ENCODE results near the gene LRRC4C. TPM values are rescaled to one million over a fixed set of nuclear protein-coding genes. Genes with fewer than 3 reads are reported as not detected.

LRRC4C gene
- polyA plus RNA-seq, 4 donors, result 1.4 to 1.6 TPM; not detected in 2

DNA sequence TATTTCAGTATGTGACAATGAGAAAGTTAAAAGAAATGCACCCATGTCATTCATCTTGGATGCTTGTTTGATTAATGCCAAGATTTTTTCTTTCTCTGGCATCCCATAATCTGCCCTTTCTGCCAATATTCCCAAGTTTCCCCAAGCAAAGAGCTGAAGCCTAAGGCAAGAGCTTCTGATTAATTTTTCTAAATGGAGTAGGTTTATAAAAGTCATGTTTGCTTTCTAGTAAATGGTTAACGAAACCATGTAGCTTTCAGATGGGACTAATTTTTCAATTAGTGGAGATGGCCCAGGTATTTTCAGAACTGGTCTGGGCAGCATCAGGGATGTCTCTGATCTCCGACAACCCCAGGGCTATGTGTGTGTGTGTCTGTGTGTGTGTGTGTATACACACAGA is 55.3 kb downstream of the LRRC4C start:
- FAIRE-seq, result no peak
- Histone ChIP-seq H3K36me3 (ENCODE audit: control insufficient read depth in 3 of 3, insufficient read depth in 2 of 3, low read depth in 1 of 3, low read length in 3 of 3) (no peaks in the 10 kb centered on the region), H3K27ac (ENCODE audit: low read depth in 1 of 3, low read length in 2 of 3) (no peak overlapping the region), H3K4me3 (ENCODE audit: low read depth in 1 of 3, low read length in 3 of 3) (no peak overlapping the region), H3K4me1 (ENCODE audit: control insufficient read depth in 3 of 3, insufficient read depth in 2 of 3, low read depth in 1 of 3, low read length in 2 of 3) (no peaks in the 10 kb centered on the region), H3K9me3 (ENCODE audit: control insufficient read depth in 2 of 2, insufficient read depth in 1 of 2, low read depth in 1 of 2, low read length in 1 of 2) (no peaks in the 10 kb centered on the region), H3K27me3 (ENCODE audit: control insufficient read depth in 3 of 3, insufficient read depth in 3 of 3, low read length in 3 of 3) (peaks cover 0 to 2% (median 0%) of the 10 kb centered on the region in 3 donors)
- peak; percentile 9 to 10 for DNase-seq
- 7 to 54% (median 37%) methylated on average over 2 of the region's 2 CpGs for WGBS, 3 donors

- FAIRE-seq, result no peak
- Histone ChIP-seq H3K4me1 (ENCODE audit: control insufficient read depth in 3 of 3, insufficient read depth in 2 of 3, low read depth in 1 of 3, low read length in 2 of 3) (no peaks in the 10 kb centered on the region), H3K36me3 (ENCODE audit: control insufficient read depth in 3 of 3, insufficient read depth in 2 of 3, low read depth in 1 of 3, low read length in 3 of 3) (no peaks in the 10 kb centered on the region), H3K9me3 (ENCODE audit: control insufficient read depth in 2 of 2, insufficient read depth in 1 of 2, low read depth in 1 of 2, low read length in 1 of 2) (no peaks in the 10 kb centered on the region), H3K27me3 (ENCODE audit: control insufficient read depth in 3 of 3, insufficient read depth in 3 of 3, low read length in 3 of 3) (peaks cover 0 to 2% (median 0%) of the 10 kb centered on the region in 3 donors), H3K4me3 (ENCODE audit: low read depth in 1 of 3, low read length in 3 of 3) (no peak overlapping the region), H3K27ac (ENCODE audit: low read depth in 1 of 3, low read length in 2 of 3) (no peak overlapping the region)
- WGBS, 3 donors, result 47 to 67% (median 54%) methylated on average over 2 of the region's 2 CpGs
- DNase-seq, result no peak
Observed at GRCh38 chr11:41403458-41403857, 56.0 kb downstream of the LRRC4C start.

DNA sequence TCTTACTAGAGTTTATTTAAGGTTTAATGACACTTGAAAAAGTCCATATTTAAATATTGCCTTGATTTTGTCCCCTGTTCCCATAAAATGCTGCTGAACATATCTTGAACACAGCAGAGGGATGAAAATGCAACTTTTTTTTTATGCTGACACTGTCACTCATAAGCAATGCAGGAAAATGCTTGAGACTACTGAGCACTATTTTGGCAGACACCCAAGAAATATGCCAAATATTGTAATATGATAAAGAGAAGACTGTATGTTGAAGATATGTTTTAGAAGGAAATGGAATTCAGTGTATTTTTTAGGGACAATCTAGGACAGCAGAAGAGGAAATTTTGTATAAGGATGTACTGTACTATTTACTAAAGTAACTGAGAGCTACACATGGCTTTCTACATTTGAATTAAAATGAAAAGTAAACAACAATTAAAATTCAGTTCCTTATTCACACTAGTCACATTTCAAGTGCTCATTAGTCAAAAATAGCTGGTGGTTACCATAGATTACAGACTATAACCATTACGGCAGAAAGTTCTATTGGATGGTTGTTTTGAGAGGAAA is 58.6 kb downstream of the LRRC4C start:
- no peaks in the 10 kb centered on the region for H3K4me1 ChIP-seq (ENCODE audit: control insufficient read depth in 3 of 3, insufficient read depth in 2 of 3, low read depth in 1 of 3, low read length in 2 of 3)
- H3K9me3 ChIP-seq (ENCODE audit: control insufficient read depth in 2 of 2, insufficient read depth in 1 of 2, low read depth in 1 of 2, low read length in 1 of 2), result no peaks in the 10 kb centered on the region
- 79 to 93% (median 80%) methylated on average over 1 of the region's 1 CpG for WGBS, 3 donors
- no peak overlapping the region for H3K27ac ChIP-seq (ENCODE audit: low read depth in 1 of 3, low read length in 2 of 3)
- FAIRE-seq (no peak), DNase-seq (no peak)
- peaks cover 0 to 2% (median 0%) of the 10 kb centered on the region in 3 donors for H3K27me3 ChIP-seq (ENCODE audit: control insufficient read depth in 3 of 3, insufficient read depth in 3 of 3, low read length in 3 of 3)
- no peak overlapping the region for H3K4me3 ChIP-seq (ENCODE audit: low read depth in 1 of 3, low read length in 3 of 3)
- no peaks in the 10 kb centered on the region for H3K36me3 ChIP-seq (ENCODE audit: control insufficient read depth in 3 of 3, insufficient read depth in 2 of 3, low read depth in 1 of 3, low read length in 3 of 3)

DNA sequence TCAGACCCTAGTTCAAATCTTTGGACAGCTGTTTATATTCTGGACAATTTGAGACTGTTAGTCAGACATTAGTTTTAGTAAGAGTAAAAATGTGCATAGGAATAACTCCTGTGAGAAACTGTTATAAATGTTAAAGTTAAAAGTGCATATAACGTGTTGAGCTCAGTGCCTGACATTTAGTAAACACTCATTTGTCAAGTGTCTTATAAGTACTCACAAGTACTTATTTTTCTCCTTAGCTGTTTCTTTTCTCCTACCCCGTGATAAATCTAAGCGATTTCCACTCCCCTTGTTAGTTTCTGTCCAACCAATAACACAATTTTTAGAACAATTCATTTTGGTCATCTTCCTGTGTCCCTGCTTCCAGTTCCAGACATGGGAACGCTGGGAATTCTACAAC is 59.3 kb downstream of the LRRC4C start:
- peaks cover 0 to 2% (median 0%) of the 10 kb centered on the region in 3 donors for H3K27me3 ChIP-seq (ENCODE audit: control insufficient read depth in 3 of 3, insufficient read depth in 3 of 3, low read length in 3 of 3)
- no peak for FAIRE-seq
- no peak overlapping the region for H3K4me3 ChIP-seq (ENCODE audit: low read depth in 1 of 3, low read length in 3 of 3)
- H3K36me3 ChIP-seq (ENCODE audit: control insufficient read depth in 3 of 3, insufficient read depth in 2 of 3, low read depth in 1 of 3, low read length in 3 of 3), result no peaks in the 10 kb centered on the region
- WGBS, 3 donors, result 36 to 54% (median 42%) methylated on average over 4 of the region's 4 CpGs
- DNase-seq, result no peak
- no peaks in the 10 kb centered on the region for H3K4me1 ChIP-seq (ENCODE audit: control insufficient read depth in 3 of 3, insufficient read depth in 2 of 3, low read depth in 1 of 3, low read length in 2 of 3)
- no peaks in the 10 kb centered on the region for H3K9me3 ChIP-seq (ENCODE audit: control insufficient read depth in 2 of 2, insufficient read depth in 1 of 2, low read depth in 1 of 2, low read length in 1 of 2)
- no peak overlapping the region for H3K27ac ChIP-seq (ENCODE audit: low read depth in 1 of 3, low read length in 2 of 3)

- Histone ChIP-seq H3K27me3 (ENCODE audit: control insufficient read depth in 3 of 3, insufficient read depth in 3 of 3, low read length in 3 of 3) (peaks cover 0 to 1% (median 0%) of the 10 kb centered on the region in 3 donors), H3K36me3 (ENCODE audit: control insufficient read depth in 3 of 3, insufficient read depth in 2 of 3, low read depth in 1 of 3, low read length in 3 of 3) (no peaks in the 10 kb centered on the region), H3K4me1 (ENCODE audit: control insufficient read depth in 3 of 3, insufficient read depth in 2 of 3, low read depth in 1 of 3, low read length in 2 of 3) (no peaks in the 10 kb centered on the region), H3K9me3 (ENCODE audit: control insufficient read depth in 2 of 2, insufficient read depth in 1 of 2, low read depth in 1 of 2, low read length in 1 of 2) (no peaks in the 10 kb centered on the region), H3K4me3 (ENCODE audit: low read depth in 1 of 3, low read length in 3 of 3) (no peak overlapping the region), H3K27ac (ENCODE audit: low read depth in 1 of 3, low read length in 2 of 3) (no peak overlapping the region)
- 64 to 89% (median 82%) methylated on average over 2 of the region's 2 CpGs for WGBS, 3 donors
- FAIRE-seq (no peak), DNase-seq (no peak)
Observed at GRCh38 chr11:41399323-41399722, 60.1 kb downstream of the LRRC4C start.

DNA sequence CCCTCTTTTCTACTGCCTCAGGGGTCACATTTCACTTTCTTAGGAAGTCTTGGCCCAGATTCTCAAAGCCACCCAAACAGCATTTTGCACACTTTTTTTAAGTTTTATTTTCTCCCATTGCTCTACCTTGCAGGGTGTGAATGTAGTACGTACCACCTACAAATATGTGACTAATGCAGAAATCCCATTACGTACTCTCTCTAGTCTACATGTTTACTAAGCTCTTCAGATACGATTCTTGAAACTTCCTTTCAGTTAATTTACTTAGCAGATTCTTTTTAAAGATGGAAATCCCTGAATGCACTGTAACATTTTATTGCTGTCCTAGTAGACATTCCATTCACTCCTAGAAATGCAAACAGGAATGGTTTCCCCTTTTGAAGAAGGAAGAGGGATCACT is 61.3 kb downstream of the LRRC4C start:
- Histone ChIP-seq H3K36me3 (ENCODE audit: control insufficient read depth in 3 of 3, insufficient read depth in 2 of 3, low read depth in 1 of 3, low read length in 3 of 3) (no peaks in the 10 kb centered on the region), H3K27ac (ENCODE audit: low read depth in 1 of 3, low read length in 2 of 3) (no peak overlapping the region), H3K27me3 (ENCODE audit: control insufficient read depth in 3 of 3, insufficient read depth in 3 of 3, low read length in 3 of 3) (no peaks in the 10 kb centered on the region), H3K4me3 (ENCODE audit: low read depth in 1 of 3, low read length in 3 of 3) (no peak overlapping the region), H3K9me3 (ENCODE audit: control insufficient read depth in 2 of 2, insufficient read depth in 1 of 2, low read depth in 1 of 2, low read length in 1 of 2) (no peaks in the 10 kb centered on the region), H3K4me1 (ENCODE audit: control insufficient read depth in 3 of 3, insufficient read depth in 2 of 3, low read depth in 1 of 3, low read length in 2 of 3) (no peaks in the 10 kb centered on the region)
- WGBS, 3 donors, result 87 to 90% (median 87%) methylated on average over 3 of the region's 3 CpGs
- DNase-seq (no peak), FAIRE-seq (no peak)

DNA sequence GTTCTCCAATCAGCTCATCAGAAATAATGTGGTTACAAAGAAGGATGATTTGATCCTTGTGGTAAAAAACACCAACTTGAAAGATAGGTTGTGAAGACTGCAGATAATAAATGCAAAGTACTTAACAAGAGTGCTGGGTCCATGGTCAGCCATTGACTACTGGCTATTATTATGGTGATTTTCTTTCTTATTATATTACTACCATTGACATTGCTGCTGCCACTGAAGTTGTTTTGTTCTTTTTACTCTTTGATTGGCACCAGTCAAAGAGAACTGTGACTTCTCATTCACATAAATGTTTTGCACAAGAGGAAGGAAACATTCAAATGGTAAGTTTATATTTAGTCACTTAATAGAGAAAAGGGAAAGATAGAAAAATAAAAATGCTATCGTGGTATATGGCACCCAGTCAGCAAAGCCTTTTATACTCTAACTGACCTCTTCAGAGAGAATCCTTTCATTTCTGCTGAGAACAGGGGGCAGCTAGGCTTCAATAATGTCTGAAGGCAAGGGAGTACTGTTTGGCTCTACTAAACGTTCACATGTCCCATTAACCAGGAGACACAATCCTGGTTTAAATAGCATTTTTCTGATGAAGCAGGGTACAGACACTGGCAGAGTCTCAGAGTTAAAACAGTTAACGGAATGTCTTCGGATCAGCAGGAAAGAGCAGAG is 64.8 kb downstream of the LRRC4C start:
- no peaks in the 10 kb centered on the region for H3K36me3 ChIP-seq (ENCODE audit: control insufficient read depth in 3 of 3, insufficient read depth in 2 of 3, low read depth in 1 of 3, low read length in 3 of 3)
- 74 to 91% (median 76%) methylated on average over 4 of the region's 4 CpGs for WGBS, 3 donors
- DNase-seq, result no peak
- no peaks in the 10 kb centered on the region for H3K9me3 ChIP-seq (ENCODE audit: control insufficient read depth in 2 of 2, insufficient read depth in 1 of 2, low read depth in 1 of 2, low read length in 1 of 2)
- no peak for FAIRE-seq
- H3K27ac ChIP-seq (ENCODE audit: low read depth in 1 of 3, low read length in 2 of 3), result no peak overlapping the region
- no peaks in the 10 kb centered on the region for H3K27me3 ChIP-seq (ENCODE audit: control insufficient read depth in 3 of 3, insufficient read depth in 3 of 3, low read length in 3 of 3)
- no peaks in the 10 kb centered on the region for H3K4me1 ChIP-seq (ENCODE audit: control insufficient read depth in 3 of 3, insufficient read depth in 2 of 3, low read depth in 1 of 3, low read length in 2 of 3)
- no peak overlapping the region for H3K4me3 ChIP-seq (ENCODE audit: low read depth in 1 of 3, low read length in 3 of 3)

DNA sequence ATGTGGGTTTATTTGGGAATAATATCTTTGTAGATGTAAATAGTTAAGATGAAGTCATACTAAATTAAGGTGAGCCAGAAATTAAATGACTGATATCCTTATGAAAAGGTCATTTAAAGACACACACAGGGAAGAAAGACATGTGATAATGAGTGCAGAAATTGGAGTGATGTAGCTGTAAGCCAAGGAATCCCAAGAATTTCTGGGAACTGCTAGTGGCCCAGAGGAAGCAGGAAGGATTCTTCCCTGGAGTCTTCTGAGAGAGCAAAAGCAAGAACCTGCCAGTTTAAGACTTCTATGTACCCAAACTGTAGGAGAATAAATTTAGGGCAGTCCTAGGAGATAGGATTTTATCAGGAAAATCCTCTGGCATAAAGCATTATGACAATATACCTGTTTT is 66.9 kb downstream of the LRRC4C start:
- H3K27ac ChIP-seq (ENCODE audit: low read depth in 1 of 3, low read length in 2 of 3), result no peak overlapping the region
- DNase-seq, result no peak
- no peak overlapping the region for H3K4me3 ChIP-seq (ENCODE audit: low read depth in 1 of 3, low read length in 3 of 3)
- no peaks in the 10 kb centered on the region for H3K27me3 ChIP-seq (ENCODE audit: control insufficient read depth in 3 of 3, insufficient read depth in 3 of 3, low read length in 3 of 3)
- H3K36me3 ChIP-seq (ENCODE audit: control insufficient read depth in 3 of 3, insufficient read depth in 2 of 3, low read depth in 1 of 3, low read length in 3 of 3), result no peaks in the 10 kb centered on the region
- H3K9me3 ChIP-seq (ENCODE audit: control insufficient read depth in 2 of 2, insufficient read depth in 1 of 2, low read depth in 1 of 2, low read length in 1 of 2), result no peaks in the 10 kb centered on the region
- FAIRE-seq, result no peak
- no peaks in the 10 kb centered on the region for H3K4me1 ChIP-seq (ENCODE audit: control insufficient read depth in 3 of 3, insufficient read depth in 2 of 3, low read depth in 1 of 3, low read length in 2 of 3)

DNA sequence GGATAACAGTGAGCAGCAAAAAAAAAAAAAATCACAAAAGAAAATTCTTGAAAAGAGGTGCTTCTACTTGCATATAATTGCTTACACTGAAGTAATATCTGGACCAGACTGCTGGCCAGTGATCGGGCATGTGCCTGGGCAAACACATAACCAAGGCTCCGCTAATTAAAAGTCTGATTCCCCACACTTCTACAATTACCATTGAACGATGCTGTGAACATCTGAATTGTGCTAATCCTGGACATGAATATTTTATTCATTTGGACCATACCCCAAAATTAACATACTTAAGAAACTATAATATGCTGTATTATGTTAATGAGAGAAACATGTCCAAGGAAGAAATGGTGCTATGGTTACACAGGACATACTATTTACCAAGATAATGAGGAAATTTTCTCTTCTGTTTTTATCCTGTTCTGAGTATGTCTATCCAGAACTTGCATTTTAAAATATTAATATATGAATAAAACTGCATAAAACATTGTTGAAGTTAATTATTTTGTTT is 69.8 kb downstream of the LRRC4C start:
- H3K36me3 ChIP-seq (ENCODE audit: control insufficient read depth in 3 of 3, insufficient read depth in 2 of 3, low read depth in 1 of 3, low read length in 3 of 3), result no peaks in the 10 kb centered on the region
- no peaks in the 10 kb centered on the region for H3K27me3 ChIP-seq (ENCODE audit: control insufficient read depth in 3 of 3, insufficient read depth in 3 of 3, low read length in 3 of 3)
- H3K27ac ChIP-seq (ENCODE audit: low read depth in 1 of 3, low read length in 2 of 3), result no peak overlapping the region
- 90 to 97% (median 91%) methylated on average over 3 of the region's 3 CpGs for WGBS, 3 donors
- H3K4me3 ChIP-seq (ENCODE audit: low read depth in 1 of 3, low read length in 3 of 3), result no peak overlapping the region
- no peaks in the 10 kb centered on the region for H3K9me3 ChIP-seq (ENCODE audit: control insufficient read depth in 2 of 2, insufficient read depth in 1 of 2, low read depth in 1 of 2, low read length in 1 of 2)
- H3K4me1 ChIP-seq (ENCODE audit: control insufficient read depth in 3 of 3, insufficient read depth in 2 of 3, low read depth in 1 of 3, low read length in 2 of 3), result no peaks in the 10 kb centered on the region
- FAIRE-seq, result no peak
- DNase-seq, result no peak

Data from small intestine (tissue), 7 donors.